Mucosa of stomach (tissue), 1 donor: ENCODE data around the gene DNAH6.

Experiments used
- H3K27me3 ChIP-seq: one replicate; pipeline ENCODE4 v1.7.0; 2013; ENCODE audit warnings: mild to moderate bottlenecking, low read length; ENCODE audit not compliant: control insufficient read depth, insufficient read depth
- H3K36me3 ChIP-seq: one replicate; pipeline ENCODE4 v1.7.0; 2013; ENCODE audit warnings: low read length; ENCODE audit not compliant: control insufficient read depth, insufficient read depth
- H3K4me1 ChIP-seq: one replicate; pipeline ENCODE4 v1.7.0; 2013; ENCODE audit warnings: mild to moderate bottlenecking, low read length; ENCODE audit not compliant: control insufficient read depth, insufficient read depth
- H3K4me3 ChIP-seq: one replicate; pipeline ENCODE4 v1.7.0; 2013; ENCODE audit warnings: low read length
- H3K9ac ChIP-seq: one replicate; pipeline ENCODE4 v1.7.0; 2013; ENCODE audit warnings: mild to moderate bottlenecking, low read length, moderate library complexity
- H3K9me3 ChIP-seq: one replicate; pipeline ENCODE4 v1.7.0; 2013; ENCODE audit warnings: mild to moderate bottlenecking, low read length, moderate library complexity; ENCODE audit not compliant: control insufficient read depth
- donor health status: Pancreatic carcinoma.

The DNAH6 gene

GRCh38 chr2:84839851-84840250 lies 323.6 kb downstream of the DNAH6 start:
- no peaks in the 10 kb centered on the region for H3K4me1 ChIP-seq
- no peak overlapping the region for H3K9ac ChIP-seq
- no peaks in the 10 kb centered on the region for H3K27me3 ChIP-seq
- H3K9me3 ChIP-seq: no peaks in the 10 kb centered on the region
- no peak overlapping the region for H3K4me3 ChIP-seq
- no peaks in the 10 kb centered on the region for H3K36me3 ChIP-seq

GRCh38 chr2:84840306-84840705 lies 324.0 kb downstream of the DNAH6 start:
- H3K4me3 ChIP-seq: no peak overlapping the region
- no peaks in the 10 kb centered on the region for H3K27me3 ChIP-seq
- H3K36me3 ChIP-seq: no peaks in the 10 kb centered on the region
- H3K4me1 ChIP-seq: no peaks in the 10 kb centered on the region
- no peaks in the 10 kb centered on the region for H3K9me3 ChIP-seq
- no peak overlapping the region for H3K9ac ChIP-seq

GRCh38 chr2:84841577-84841976 lies 325.3 kb downstream of the DNAH6 start:
- no peaks in the 10 kb centered on the region for H3K27me3 ChIP-seq
- no peaks in the 10 kb centered on the region for H3K9me3 ChIP-seq
- H3K9ac ChIP-seq: no peak overlapping the region
- no peak overlapping the region for H3K4me3 ChIP-seq
- no peaks in the 10 kb centered on the region for H3K36me3 ChIP-seq
- no peaks in the 10 kb centered on the region for H3K4me1 ChIP-seq

GRCh38 chr2:84844141-84844540 lies 327.8 kb downstream of the DNAH6 start:
- no peaks in the 10 kb centered on the region for H3K4me1 ChIP-seq
- H3K9me3 ChIP-seq: no peaks in the 10 kb centered on the region

GRCh38 chr2:84846041-84846663 lies 329.9 kb downstream of the DNAH6 start:
- Histone ChIP-seq H3K4me1 (no peaks in the 10 kb centered on the region), H3K4me3 (no peak overlapping the region), H3K27me3 (no peaks in the 10 kb centered on the region), H3K9me3 (no peaks in the 10 kb centered on the region), H3K36me3 (no peaks in the 10 kb centered on the region), H3K9ac (no peak overlapping the region)

More at GRCh38 chr2:84844141-84844540, 327.8 kb downstream of the DNAH6 start:
- no peak overlapping the region for H3K4me3 ChIP-seq
- H3K9ac ChIP-seq: no peak overlapping the region
- H3K27me3 ChIP-seq: no peaks in the 10 kb centered on the region
- H3K36me3 ChIP-seq: no peaks in the 10 kb centered on the region

- Histone ChIP-seq H3K27me3 (no peaks in the 10 kb centered on the region), H3K36me3 (no peaks in the 10 kb centered on the region), H3K4me3 (no peak overlapping the region), H3K9ac (no peak overlapping the region), H3K4me1 (no peaks in the 10 kb centered on the region), H3K9me3 (no peaks in the 10 kb centered on the region)
Measured at GRCh38 chr2:84846741-84847142, 330.4 kb downstream of the DNAH6 start.

- no peak overlapping the region for H3K4me3 ChIP-seq
- no peaks in the 10 kb centered on the region for H3K9me3 ChIP-seq
- no peaks in the 10 kb centered on the region for H3K36me3 ChIP-seq
- H3K4me1 ChIP-seq: no peaks in the 10 kb centered on the region
- peaks cover 4% of the 10 kb centered on the region for H3K27me3 ChIP-seq
- H3K9ac ChIP-seq: no peak overlapping the region
Measured at GRCh38 chr2:84847326-84848050, 331.2 kb downstream of the DNAH6 start.

- Histone ChIP-seq H3K27me3 (peaks cover 4% of the 10 kb centered on the region), H3K4me3 (no peak overlapping the region)
Measured at GRCh38 chr2:84849271-84849952, 333.1 kb downstream of the DNAH6 start.

GRCh38 chr2:84850471-84850870 lies 334.2 kb downstream of the DNAH6 start:
- no peaks in the 10 kb centered on the region for H3K4me1 ChIP-seq
- H3K27me3 ChIP-seq: peaks cover 4% of the 10 kb centered on the region
- no peak overlapping the region for H3K4me3 ChIP-seq
- no peak overlapping the region for H3K9ac ChIP-seq
- no peaks in the 10 kb centered on the region for H3K36me3 ChIP-seq
- H3K9me3 ChIP-seq: no peaks in the 10 kb centered on the region

More at GRCh38 chr2:84849271-84849952, 333.1 kb downstream of the DNAH6 start:
- Histone ChIP-seq H3K9me3 (no peaks in the 10 kb centered on the region), H3K9ac (no peak overlapping the region), H3K36me3 (no peaks in the 10 kb centered on the region), H3K4me1 (no peaks in the 10 kb centered on the region)

- no peaks in the 10 kb centered on the region for H3K36me3 ChIP-seq
- H3K9me3 ChIP-seq: no peaks in the 10 kb centered on the region
- H3K9ac ChIP-seq: no peak overlapping the region
- no peak overlapping the region for H3K4me3 ChIP-seq
- H3K4me1 ChIP-seq: no peaks in the 10 kb centered on the region
- peaks cover 4% of the 10 kb centered on the region for H3K27me3 ChIP-seq
Measured at GRCh38 chr2:84851876-84852275, 335.6 kb downstream of the DNAH6 start.

GRCh38 chr2:84854850-84855249 lies 338.6 kb downstream of the DNAH6 start:
- H3K4me3 ChIP-seq: no peak overlapping the region
- no peaks in the 10 kb centered on the region for H3K36me3 ChIP-seq
- no peaks in the 10 kb centered on the region for H3K9me3 ChIP-seq
- peaks cover 4% of the 10 kb centered on the region for H3K27me3 ChIP-seq
- H3K4me1 ChIP-seq: no peaks in the 10 kb centered on the region
- no peak overlapping the region for H3K9ac ChIP-seq

- Histone ChIP-seq H3K9ac (no peak overlapping the region), H3K36me3 (no peaks in the 10 kb centered on the region), H3K4me3 (no peak overlapping the region), H3K9me3 (no peaks in the 10 kb centered on the region), H3K4me1 (no peaks in the 10 kb centered on the region), H3K27me3 (peaks cover 4% of the 10 kb centered on the region)
Measured at GRCh38 chr2:84855731-84856130, 339.4 kb downstream of the DNAH6 start.
